Measurements from ENCODE around the gene PPM1L.

PPM1L gene

GRCh38 chr3:160810362-160811236, 54.6 kb downstream of the PPM1L start:
- peak in 1 of 14 donors; percentile 5 for DNase-seq

GRCh38 chr3:160811237-160811548, 55.2 kb downstream of the PPM1L start:
- no peak for DNase-seq

GRCh38 chr3:160812304-160812703, 56.3 kb downstream of the PPM1L start:
- no peak for DNase-seq

GRCh38 chr3:160815280-160815679, 59.2 kb downstream of the PPM1L start:
- no peak for DNase-seq

- no peak for DNase-seq
Observed at GRCh38 chr3:160820022-160820421, 64.0 kb downstream of the PPM1L start.

- DNase-seq: no peak
Observed at GRCh38 chr3:160820430-160820829, 64.4 kb downstream of the PPM1L start.

GRCh38 chr3:160822936-160823335, 66.9 kb downstream of the PPM1L start:
- DNase-seq: no peak

- no peak for DNase-seq
Observed at GRCh38 chr3:160825311-160825800, 69.3 kb downstream of the PPM1L start.

- no peak for DNase-seq
Observed at GRCh38 chr3:160826408-160826807, 70.4 kb downstream of the PPM1L start.

GRCh38 chr3:160826991-160827390, 71.0 kb downstream of the PPM1L start:
- no peak for DNase-seq

GRCh38 chr3:160827516-160827915, 71.5 kb downstream of the PPM1L start:
- DNase-seq: no peak

- no peak for DNase-seq
Observed at GRCh38 chr3:160828880-160829279, 72.8 kb downstream of the PPM1L start.

- DNase-seq: peak in 1 of 14 donors; percentile 68
Observed at GRCh38 chr3:160829486-160830009, 73.5 kb downstream of the PPM1L start.

- peak in 1 of 14 donors; percentile 3 for DNase-seq
Observed at GRCh38 chr3:160830796-160831195, 74.8 kb downstream of the PPM1L start.

GRCh38 chr3:160831401-160831800, 75.4 kb downstream of the PPM1L start:
- no peak for DNase-seq

- DNase-seq: no peak
Observed at GRCh38 chr3:160837394-160837980, 81.5 kb downstream of the PPM1L start.

- no peak for DNase-seq
Observed at GRCh38 chr3:160840590-160840989, 84.6 kb downstream of the PPM1L start.

GRCh38 chr3:160841455-160841854, 85.4 kb downstream of the PPM1L start:
- no peak for DNase-seq

- DNase-seq: peak in 1 of 14 donors; percentile 84
Observed at GRCh38 chr3:160842021-160843005, 86.3 kb downstream of the PPM1L start.

- no peak for DNase-seq
Observed at GRCh38 chr3:160851629-160852210, 95.7 kb downstream of the PPM1L start.

- DNase-seq: no peak
Observed at GRCh38 chr3:160852856-160853255, 96.8 kb downstream of the PPM1L start.

- no peak for DNase-seq
Observed at GRCh38 chr3:160856450-160856849, 100.4 kb downstream of the PPM1L start.

Measured in C1 segment of cervical spinal cord (tissue), 14 donors.